ENCODE measurements around the gene FAM25G.
A peak's percentile ranks its signal among the peaks of the same experiment; 100 is the strongest.

DNA sequence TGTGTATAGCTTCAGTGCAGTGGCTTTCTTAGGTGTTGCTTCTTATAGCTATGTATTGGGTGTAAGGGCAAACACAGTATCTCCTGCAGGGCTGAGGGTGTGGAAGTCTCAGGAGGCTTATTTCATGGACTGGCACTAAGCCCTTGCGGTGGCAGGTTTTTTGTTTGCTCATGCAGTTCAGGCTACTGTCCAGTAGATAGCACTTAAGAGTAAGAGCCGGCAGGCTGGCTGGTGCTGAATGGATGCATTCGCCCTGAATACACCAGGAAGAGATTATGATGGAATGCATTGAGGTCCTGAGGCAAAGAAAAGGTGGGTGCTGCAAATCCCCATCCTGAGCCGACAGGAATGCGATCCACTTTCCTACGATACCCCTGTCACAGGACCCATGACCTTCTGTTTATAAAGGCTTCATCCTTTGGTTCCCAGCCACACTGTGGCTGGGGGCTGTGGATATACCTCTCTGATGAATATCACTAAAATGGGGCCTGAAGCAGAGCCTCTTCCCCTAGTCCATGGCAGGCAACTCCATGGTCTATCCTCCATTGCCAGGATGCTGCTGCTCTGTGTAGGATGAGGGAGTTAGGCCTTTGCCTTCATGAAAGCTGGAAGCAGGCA lies 52.5 kb downstream of the FAM25G start:
- TF ChIP-seq, protein P1, sequence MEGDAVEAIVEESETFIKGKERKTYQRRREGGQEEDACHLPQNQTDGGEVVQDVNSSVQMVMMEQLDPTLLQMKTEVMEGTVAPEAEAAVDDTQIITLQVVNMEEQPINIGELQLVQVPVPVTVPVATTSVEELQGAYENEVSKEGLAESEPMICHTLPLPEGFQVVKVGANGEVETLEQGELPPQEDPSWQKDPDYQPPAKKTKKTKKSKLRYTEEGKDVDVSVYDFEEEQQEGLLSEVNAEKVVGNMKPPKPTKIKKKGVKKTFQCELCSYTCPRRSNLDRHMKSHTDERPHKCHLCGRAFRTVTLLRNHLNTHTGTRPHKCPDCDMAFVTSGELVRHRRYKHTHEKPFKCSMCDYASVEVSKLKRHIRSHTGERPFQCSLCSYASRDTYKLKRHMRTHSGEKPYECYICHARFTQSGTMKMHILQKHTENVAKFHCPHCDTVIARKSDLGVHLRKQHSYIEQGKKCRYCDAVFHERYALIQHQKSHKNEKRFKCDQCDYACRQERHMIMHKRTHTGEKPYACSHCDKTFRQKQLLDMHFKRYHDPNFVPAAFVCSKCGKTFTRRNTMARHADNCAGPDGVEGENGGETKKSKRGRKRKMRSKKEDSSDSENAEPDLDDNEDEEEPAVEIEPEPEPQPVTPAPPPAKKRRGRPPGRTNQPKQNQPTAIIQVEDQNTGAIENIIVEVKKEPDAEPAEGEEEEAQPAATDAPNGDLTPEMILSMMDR (IDR thresholded peaks at IDR 0.05), result peak in 3 of 4 experiments; percentile 11 to 69 (median 53)
- TF ChIP-seq POLR2A (IDR thresholded peaks at IDR 0.05), result no peak

All from prostate gland (tissue), 2 donors.